Loucy (cell line): ENCODE results near the gene IGF2BP2.

ENCODE experiments used
- EZH2phosphoT487 ChIP-seq: fragments of 200-600 bp; IDR thresholded peaks from 2 replicates; pipeline ENCODE4 v1.6.1; 2018; ENCODE audit warnings: antibody characterized with exemption, mild to moderate bottlenecking, moderate library complexity, borderline replicate concordance
- TF ChIP-seq, protein P1 (sequence below): fragments of 200-600 bp; sonication (generic); conservative IDR thresholded peaks from 2 replicates; pipeline ENCODE4 v1.5.1; 2014; ENCODE audit warnings: mild to moderate bottlenecking, antibody characterized with exemption, low read length

- TF ChIP-seq, protein P1, sequence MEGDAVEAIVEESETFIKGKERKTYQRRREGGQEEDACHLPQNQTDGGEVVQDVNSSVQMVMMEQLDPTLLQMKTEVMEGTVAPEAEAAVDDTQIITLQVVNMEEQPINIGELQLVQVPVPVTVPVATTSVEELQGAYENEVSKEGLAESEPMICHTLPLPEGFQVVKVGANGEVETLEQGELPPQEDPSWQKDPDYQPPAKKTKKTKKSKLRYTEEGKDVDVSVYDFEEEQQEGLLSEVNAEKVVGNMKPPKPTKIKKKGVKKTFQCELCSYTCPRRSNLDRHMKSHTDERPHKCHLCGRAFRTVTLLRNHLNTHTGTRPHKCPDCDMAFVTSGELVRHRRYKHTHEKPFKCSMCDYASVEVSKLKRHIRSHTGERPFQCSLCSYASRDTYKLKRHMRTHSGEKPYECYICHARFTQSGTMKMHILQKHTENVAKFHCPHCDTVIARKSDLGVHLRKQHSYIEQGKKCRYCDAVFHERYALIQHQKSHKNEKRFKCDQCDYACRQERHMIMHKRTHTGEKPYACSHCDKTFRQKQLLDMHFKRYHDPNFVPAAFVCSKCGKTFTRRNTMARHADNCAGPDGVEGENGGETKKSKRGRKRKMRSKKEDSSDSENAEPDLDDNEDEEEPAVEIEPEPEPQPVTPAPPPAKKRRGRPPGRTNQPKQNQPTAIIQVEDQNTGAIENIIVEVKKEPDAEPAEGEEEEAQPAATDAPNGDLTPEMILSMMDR = no peak
- no peak for TF ChIP-seq EZH2phosphoT487
Observed at GRCh38 chr3:185866995-185867394, 42.2 kb upstream of the IGF2BP2 start.
